ENCODE results near the gene MAML3.

MAML3 gene

GRCh38 chr4:140037353-140038030 is 116.5 kb downstream of the MAML3 start:
- no peak for DNase-seq

DNA sequence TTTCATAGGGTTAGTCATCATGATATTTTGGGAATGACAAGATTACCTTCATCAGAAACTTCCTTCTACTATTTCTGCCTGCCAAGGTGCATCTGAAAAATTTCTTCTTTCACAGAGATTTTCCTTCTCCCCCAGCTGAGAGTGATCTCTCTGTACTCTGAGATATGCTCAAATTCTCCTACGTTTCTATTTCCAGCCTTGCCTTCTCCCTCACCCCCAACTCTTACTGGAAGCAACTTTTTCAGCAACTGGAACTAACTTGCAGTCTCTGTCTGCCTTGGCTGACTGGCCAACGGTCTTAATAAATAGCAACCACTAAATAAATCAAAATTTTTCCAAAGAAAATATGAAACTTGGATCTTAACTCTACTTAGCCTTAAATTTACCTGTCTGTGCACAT is 122.3 kb downstream of the MAML3 start:
- no peak for DNase-seq

- no peak for DNase-seq
These were observed 122.9 kb downstream of the MAML3 start for GRCh38 chr4:140031061-140031460.

DNA sequence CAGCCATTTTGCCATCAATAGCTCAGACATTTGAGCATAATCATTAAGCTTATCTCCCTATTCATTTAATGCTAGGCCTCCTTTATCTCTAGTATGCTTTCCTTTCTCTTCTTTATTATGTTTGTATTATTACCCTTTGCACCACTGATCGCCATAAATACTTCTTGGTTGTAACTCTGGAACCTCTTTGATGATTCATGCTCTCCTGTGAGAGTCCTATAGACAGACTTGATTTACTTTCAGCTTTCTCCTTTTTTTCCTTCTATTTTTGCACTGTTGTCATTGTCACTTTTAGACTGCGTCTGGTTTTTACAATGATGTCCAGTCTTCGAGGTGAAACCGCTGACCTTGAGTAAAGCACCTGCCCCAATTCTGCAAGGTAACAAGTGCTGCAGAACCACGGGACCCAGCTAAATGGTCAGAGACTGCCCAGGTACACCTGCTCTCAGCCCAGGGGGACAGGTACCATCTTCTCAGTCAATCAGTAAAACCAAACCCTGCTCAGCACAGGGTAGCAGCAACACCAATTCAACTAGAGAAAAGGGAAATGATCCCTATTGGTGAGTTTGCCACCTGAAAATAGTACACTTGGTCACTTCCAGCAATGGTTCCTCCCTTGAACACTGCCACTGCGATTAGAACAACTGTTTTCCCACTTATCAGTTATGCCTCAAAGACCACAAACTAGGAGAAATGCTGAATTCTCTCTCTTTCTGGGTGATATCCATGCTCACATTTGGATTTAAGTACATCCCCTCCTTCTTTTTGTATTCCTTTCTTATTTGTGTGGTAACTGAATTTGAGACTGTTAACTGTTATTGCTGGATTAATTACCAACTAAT is 125.1 kb downstream of the MAML3 start:
- DNase-seq, result peak; percentile 62

DNA sequence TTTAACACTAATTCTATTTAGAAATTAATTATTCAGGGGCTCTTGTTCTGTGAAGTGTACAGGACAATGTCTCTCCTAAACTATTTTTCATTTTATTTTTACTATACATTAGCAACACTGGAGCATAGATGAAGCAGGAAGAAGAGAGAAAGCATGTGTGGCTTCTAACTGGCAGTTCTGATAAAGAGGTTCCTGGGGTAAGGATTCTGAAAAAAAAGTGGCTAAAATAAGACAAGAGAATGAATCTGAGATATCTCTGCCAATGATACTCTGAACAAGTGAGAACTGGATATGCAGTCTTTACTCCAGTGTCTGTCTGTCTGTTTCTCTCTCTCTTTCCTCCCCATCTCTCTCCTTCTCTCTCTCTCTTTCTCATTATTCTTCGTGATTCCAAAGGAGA is 125.9 kb downstream of the MAML3 start:
- DNase-seq, result peak; percentile 63

GRCh38 chr4:140027101-140027500 is 126.9 kb downstream of the MAML3 start:
- DNase-seq, result peak; percentile 36

DNA sequence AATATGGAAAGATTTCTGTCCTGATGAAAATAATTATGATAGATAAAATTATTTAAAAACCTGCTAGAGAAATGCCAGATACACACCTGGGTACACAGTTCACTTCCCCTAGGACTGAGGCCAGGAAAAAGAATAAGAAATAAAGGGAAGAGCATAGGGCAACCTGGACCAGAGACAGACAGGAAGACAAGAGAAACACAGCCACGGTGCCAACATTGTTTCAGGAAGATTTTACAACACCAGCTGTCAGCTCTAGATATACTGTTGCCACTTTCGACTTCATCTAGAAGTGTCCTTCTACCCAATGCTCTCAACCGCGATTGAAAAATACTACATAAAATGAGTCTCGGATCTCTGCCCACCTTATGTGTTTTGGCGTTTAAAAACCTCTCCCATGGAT is 128.5 kb downstream of the MAML3 start:
- DNase-seq, result no peak

DNA sequence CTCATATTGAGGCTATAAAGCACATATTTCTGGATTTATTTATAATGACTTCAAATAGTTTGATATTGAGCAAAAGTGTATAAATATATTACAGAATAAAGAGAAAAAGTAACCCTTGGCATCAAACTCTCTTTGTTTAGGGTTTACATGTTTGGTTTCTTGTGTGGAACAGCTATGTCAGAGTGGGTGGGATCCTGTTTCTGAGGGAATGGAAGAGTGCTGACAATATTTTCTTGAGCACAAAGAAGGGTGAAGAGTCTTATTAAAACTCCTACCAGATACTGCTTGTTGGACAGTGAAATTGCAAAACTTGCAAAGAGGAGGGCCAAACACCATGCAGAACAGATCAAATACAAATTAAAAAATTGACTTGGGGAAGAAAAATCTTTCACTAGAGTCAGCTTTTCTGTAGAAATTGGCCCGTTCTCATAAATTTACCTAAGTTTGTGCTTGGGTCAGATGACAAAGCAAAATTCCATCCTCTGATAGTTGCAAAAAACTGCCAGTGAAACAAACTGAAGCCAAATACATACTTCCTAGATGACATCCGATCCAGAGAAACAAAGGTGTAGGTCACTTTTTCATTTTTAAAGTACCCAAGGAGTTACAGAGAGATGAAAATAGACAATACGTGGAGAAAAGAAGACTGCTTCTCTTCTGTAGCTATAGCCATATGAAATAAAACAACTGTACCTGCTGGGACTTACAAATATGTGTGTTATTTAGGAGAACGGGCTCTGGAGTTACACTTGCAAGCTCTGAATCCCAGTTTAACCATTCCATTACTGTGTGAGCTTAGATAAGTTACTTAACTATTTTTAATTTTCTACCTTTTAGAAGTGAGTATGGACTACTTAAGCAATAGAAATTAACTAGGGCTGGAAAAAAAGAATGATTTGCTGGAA is 133.3 kb downstream of the MAML3 start:
- peak; percentile 26 for DNase-seq

- DNase-seq, result no peak
These were observed 134.2 kb downstream of the MAML3 start for GRCh38 chr4:140019619-140020347.

GRCh38 chr4:140018931-140019618 is 134.9 kb downstream of the MAML3 start:
- DNase-seq, result peak; percentile 22

DNA sequence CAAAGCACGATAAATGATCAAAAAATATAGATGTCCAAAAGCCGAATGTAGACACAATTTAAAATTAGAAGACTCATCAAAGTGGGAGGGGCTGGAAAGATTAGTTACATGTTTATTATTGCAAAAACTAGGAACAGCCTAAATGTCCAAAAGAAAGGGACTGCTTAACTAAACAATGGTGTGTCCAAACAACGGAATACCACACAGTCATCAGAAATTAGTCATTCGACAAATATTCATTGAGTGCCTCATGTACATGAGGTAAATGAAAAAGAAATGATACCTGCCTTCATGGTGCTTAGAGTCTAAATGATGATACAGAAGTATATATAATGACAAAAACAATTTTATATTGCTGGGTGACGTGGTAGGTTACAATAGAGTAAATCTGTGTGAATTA is 139.7 kb downstream of the MAML3 start:
- no peak for DNase-seq

DNA sequence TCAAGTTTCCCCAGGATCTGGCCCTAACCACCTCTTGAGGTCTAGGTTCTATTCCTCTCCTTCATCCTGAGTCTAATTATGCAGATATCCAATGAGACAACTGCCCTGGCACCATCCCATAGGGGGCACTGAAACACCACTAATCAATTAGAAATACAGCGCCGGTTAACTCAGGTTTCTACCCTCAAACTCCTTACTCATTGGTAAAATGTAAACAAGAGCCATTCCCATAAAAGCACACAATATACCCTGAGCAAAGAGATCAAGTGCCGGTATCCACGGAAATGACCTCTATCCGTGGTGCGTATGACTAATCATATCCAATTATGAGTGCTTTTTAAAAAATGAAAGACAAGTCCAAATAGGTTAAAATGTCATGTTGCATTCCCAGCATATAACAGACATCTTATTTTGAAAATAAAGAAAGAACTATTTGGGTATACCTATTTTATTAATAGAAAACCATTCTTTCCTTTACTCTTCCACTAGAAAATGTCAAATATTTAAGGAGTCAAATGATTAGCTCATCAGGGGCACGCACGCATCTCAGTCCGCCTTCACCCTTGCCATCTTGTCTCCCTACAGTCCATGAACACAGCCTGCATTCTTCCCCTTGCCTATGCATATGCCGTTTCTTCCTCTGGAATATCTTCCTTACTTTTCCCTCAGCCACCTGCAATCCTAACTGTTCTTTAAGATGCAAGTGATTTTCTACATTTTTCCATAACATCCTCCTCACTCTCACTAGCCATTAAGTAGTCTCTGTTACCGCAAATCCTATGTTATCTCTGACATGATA is 141.1 kb downstream of the MAML3 start:
- DNase-seq, result peak; percentile 89

GRCh38 chr4:140005699-140006098 is 148.3 kb downstream of the MAML3 start:
- DNase-seq, result no peak

- DNase-seq, result no peak
These were observed 148.9 kb downstream of the MAML3 start for GRCh38 chr4:140004922-140005627.

- no peak for DNase-seq
These were observed 149.5 kb downstream of the MAML3 start for GRCh38 chr4:140004549-140004895.

DNA sequence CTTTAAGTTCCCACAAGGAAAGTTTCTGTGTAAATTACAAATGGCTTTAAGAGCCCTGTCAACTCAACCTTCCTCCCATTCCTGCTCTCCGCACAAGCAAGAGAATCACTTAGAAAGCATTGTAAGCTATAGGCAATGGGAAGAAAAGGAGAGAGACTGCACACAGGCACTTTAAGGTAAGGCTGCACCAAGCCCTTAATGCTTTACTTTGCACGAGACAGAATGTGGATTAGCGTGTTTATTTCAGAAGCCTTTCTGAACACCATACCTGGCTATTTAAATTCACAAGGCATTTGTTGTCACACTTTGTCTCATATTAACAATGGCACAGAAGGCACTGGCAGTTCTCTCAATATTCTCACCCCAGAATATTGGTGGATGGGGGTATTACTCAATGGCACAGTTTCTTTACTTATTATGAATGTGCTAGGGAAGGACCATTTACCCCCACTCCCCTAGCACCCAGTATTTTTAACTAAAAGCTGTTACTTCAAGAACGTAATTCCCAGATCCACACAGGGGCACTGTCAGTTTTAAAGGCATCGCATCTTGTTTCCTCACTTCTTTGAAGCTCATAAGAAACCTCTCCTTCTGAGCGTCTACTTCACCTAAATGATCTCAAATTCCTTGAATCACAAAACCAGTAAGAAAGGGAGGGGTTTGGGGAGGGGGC is 150.0 kb downstream of the MAML3 start:
- DNase-seq, result no peak

DNA sequence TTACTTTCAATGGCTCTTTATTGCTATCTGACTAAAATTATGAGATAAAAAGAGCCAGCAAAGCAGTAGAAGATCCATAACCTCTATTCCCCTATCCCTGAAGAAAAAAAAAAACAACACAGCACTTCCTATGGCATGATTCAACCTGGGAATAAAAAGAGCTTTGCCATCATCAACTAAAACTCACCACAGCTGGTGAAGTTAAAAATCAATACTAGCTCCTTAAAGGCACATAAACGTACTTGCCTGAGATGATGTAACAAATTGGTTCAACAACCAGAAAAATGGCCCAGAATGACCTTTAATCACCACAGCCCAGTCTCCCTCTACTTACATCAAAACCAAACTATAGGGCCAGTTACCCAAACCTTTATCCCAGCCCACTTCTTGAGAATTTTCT is 153.8 kb downstream of the MAML3 start:
- no peak for DNase-seq

- DNase-seq, result no peak
These were observed 164.9 kb downstream of the MAML3 start for GRCh38 chr4:139988863-139989765.

- no peak for DNase-seq
These were observed 166.5 kb downstream of the MAML3 start for GRCh38 chr4:139987502-139987850.

Measured in hematopoietic multipotent progenitor cell treated with erythropoietin and hydrocortisone succinate and interleukin-3 and kit ligand, for 4 days (in vitro differentiated cells).